Measurements from ENCODE around the gene SCIN. TPM values are rescaled to one million over a fixed set of nuclear protein-coding genes. Genes with fewer than 3 reads are reported as not detected.

The SCIN gene
- total RNA-seq, 1 donor from 2014 or later: 3.3 TPM

GRCh38 chr7:12692479-12693259, 122.1 kb downstream of the SCIN start:
- H3K4me3 Mint-ChIP-seq: peak overlapping the region; percentile 11
- TF ChIP-seq CTCF (IDR thresholded peaks at IDR 0.05; ENCODE audit: unreplicated experiment): no peak
- no peaks in the 10 kb centered on the region for H3K36me3 Mint-ChIP-seq
- H3K9me3 Mint-ChIP-seq: no peaks in the 10 kb centered on the region
- H3K27ac Mint-ChIP-seq: peak overlapping the region; percentile 8
- H3K27me3 Mint-ChIP-seq (ENCODE audit: low read depth): no peaks in the 10 kb centered on the region
- peaks cover 49% of the 10 kb centered on the region for H3K4me1 Mint-ChIP-seq
- no peak for DNase-seq (ENCODE audit: low spot score in 2 of 2, unreplicated experiment in 2 of 2)

- no peak for DNase-seq (ENCODE audit: low spot score in 2 of 2, unreplicated experiment in 2 of 2)
- Mint-ChIP-seq H3K4me3 (no peak overlapping the region), H3K4me1 (peaks cover 36% of the 10 kb centered on the region), H3K27ac (peak overlapping the region; percentile 41), H3K27me3 (ENCODE audit: low read depth) (no peaks in the 10 kb centered on the region), H3K9me3 (no peaks in the 10 kb centered on the region), H3K36me3 (peaks cover 6% of the 10 kb centered on the region)
- TF ChIP-seq CTCF (IDR thresholded peaks at IDR 0.05; ENCODE audit: unreplicated experiment): no peak
Observed at GRCh38 chr7:12694817-12695216, 124.3 kb downstream of the SCIN start.

- Mint-ChIP-seq H3K36me3 (peaks cover 13% of the 10 kb centered on the region), H3K27me3 (ENCODE audit: low read depth) (no peaks in the 10 kb centered on the region), H3K27ac (no peak overlapping the region), H3K9me3 (peaks cover 5% of the 10 kb centered on the region), H3K4me3 (no peak overlapping the region), H3K4me1 (peaks cover 24% of the 10 kb centered on the region)
- DNase-seq (ENCODE audit: low spot score in 2 of 2, unreplicated experiment in 2 of 2): no peak
- no peak for TF ChIP-seq CTCF (IDR thresholded peaks at IDR 0.05; ENCODE audit: unreplicated experiment)
Observed at GRCh38 chr7:12695965-12696364, 125.4 kb downstream of the SCIN start.

- Mint-ChIP-seq H3K27ac (no peak overlapping the region), H3K36me3 (peaks cover 24% of the 10 kb centered on the region), H3K9me3 (peaks cover 15% of the 10 kb centered on the region), H3K27me3 (ENCODE audit: low read depth) (no peaks in the 10 kb centered on the region), H3K4me1 (peaks cover 7% of the 10 kb centered on the region), H3K4me3 (no peak overlapping the region)
- TF ChIP-seq CTCF (IDR thresholded peaks at IDR 0.05; ENCODE audit: unreplicated experiment): no peak
- DNase-seq (ENCODE audit: low spot score in 2 of 2, unreplicated experiment in 2 of 2): no peak
Observed at GRCh38 chr7:12699299-12699698, 128.8 kb downstream of the SCIN start.

- TF ChIP-seq CTCF (IDR thresholded peaks at IDR 0.05; ENCODE audit: unreplicated experiment): no peak
- no peak overlapping the region for H3K27ac Mint-ChIP-seq
- no peak for DNase-seq (ENCODE audit: low spot score in 2 of 2, unreplicated experiment in 2 of 2)
- no peak overlapping the region for H3K4me3 Mint-ChIP-seq
- H3K4me1 Mint-ChIP-seq: peaks cover 2% of the 10 kb centered on the region
- H3K36me3 Mint-ChIP-seq: peaks cover 24% of the 10 kb centered on the region
- peaks cover 15% of the 10 kb centered on the region for H3K9me3 Mint-ChIP-seq
- no peaks in the 10 kb centered on the region for H3K27me3 Mint-ChIP-seq (ENCODE audit: low read depth)
Observed at GRCh38 chr7:12701433-12701832, 130.9 kb downstream of the SCIN start.

All from mesothelial cell of epicardium (in vitro differentiated cells).